SIG-M5 treated with dmso at 0.1 percent for 504 hours (cell line): ENCODE measurements around the gene MBTPS2.

Experiments
- DNase-seq: peaks from one replicate; lab custom pipeline; 2025; ENCODE audit not compliant: unreplicated experiment; lab: John Stamatoyannopoulos, UW

The MBTPS2 gene

GRCh38 chrX:21933077-21933476 lies 93.7 kb downstream of the MBTPS2 start:
- DNase-seq, result no peak

GRCh38 chrX:21934414-21934813 lies 95.0 kb downstream of the MBTPS2 start:
- DNase-seq, result no peak
